Stomach (tissue), 9 donors: ENCODE results near the gene RFX4. TPM values are rescaled to one million over a fixed set of nuclear protein-coding genes. Genes with fewer than 3 reads are reported as not detected.
A peak's percentile ranks its signal among the peaks of the same experiment; 100 is the strongest.

Experiments used
- DNase-seq, 2 donors: peaks; one replicate each; pipeline versions ENCODE4 v3.0.0 to v3.0.0-alpha.2; 2013 to 2019
- H3K27ac ChIP-seq, 5 donors: fragments of 200-600 bp in 4 of 5; sonication (generic) in 4 of 5; one replicate each; pipeline ENCODE4 v1.5.1; 2013 to 2019; ENCODE audit warnings: mild to moderate bottlenecking in 1 of 5, moderate library complexity in 1 of 5
- H3K27me3 ChIP-seq, 3 donors: fragments of 200-600 bp; sonication (generic); one replicate each; pipeline ENCODE4 v1.5.1; 2017 to 2019; ENCODE audit warnings: mixed run types in 1 of 3
- H3K36me3 ChIP-seq, 4 donors: fragments of 200-600 bp; sonication (generic); 1 replicate in 3 of 4; 2 replicates in 1 of 4; pipeline ENCODE4 v1.5.1; 2016 to 2019
- H3K4me1 ChIP-seq, 4 donors: fragments of 200-600 bp; sonication (generic); one replicate each; pipeline ENCODE4 v1.5.1; 2016 to 2019
- H3K4me3 ChIP-seq, 4 donors: fragments of 200-600 bp; sonication (generic) in 3 of 4; one replicate each; pipeline ENCODE4 v1.5.1; 2016 to 2019; ENCODE audit warnings: mild to moderate bottlenecking in 1 of 4
- H3K9me3 ChIP-seq, 4 donors: fragments of 200-600 bp; sonication (generic); one replicate each; pipeline ENCODE4 v1.5.1; 2016 to 2019
- EP300 ChIP-seq: sonication (generic); formaldehyde crosslinking; IDR thresholded peaks from one replicate; pipeline ENCODE4 v1.6.1; 2017; ENCODE audit warnings: antibody characterized with exemption
- POLR2A ChIP-seq, 4 donors: fragments of 450-650 bp; IDR thresholded peaks; one replicate each; pipeline ENCODE4 v1.6.1; 2016; ENCODE audit warnings: antibody characterized with exemption in 4 of 4, control low read depth in 2 of 4, mild to moderate bottlenecking in 1 of 4, moderate library complexity in 1 of 4
- POLR2AphosphoS5 ChIP-seq, 3 donors: sonication (generic); formaldehyde crosslinking; IDR thresholded peaks; one replicate each; pipeline ENCODE4 v1.6.1; 2016; ENCODE audit warnings: antibody characterized with exemption in 3 of 3
- WGBS, 5 donors: extraction: QIAGEN DNeasy Blood & Tissue Kit in 3 of 5; methylation state at CpG; one replicate each; pipeline versions ENCODE4 v1.1.5 to v1.1.7; 2013 to 2018; 5-methylcytosine and 5-hydroxymethylcytosine counted together
- intact Hi-C: fragments of 100-400 bp; cut with DNase I; formaldehyde crosslinking; loops from one replicate; pipeline ENCODE4 v1.15.1; 2023; ENCODE audit warnings: low total_unique reads
- polyA plus RNA-seq, 3 donors: library from polyadenylated mRNA; stranded (reverse); fragments of 200-250 nt; gene quantifications; one replicate each; pipeline ENCODE4 v1.2.3, GENCODE V29; 2013
- total RNA-seq, 5 donors: library from RNA; depleted of rRNA; stranded (reverse); fragments of >200 nt; gene quantifications; one replicate each; pipeline versions ENCODE4 v1.1.0 to v1.2.3, GENCODE V29; 2014 to 2016
- TF ChIP-seq, protein P1 (sequence below), 7 experiments: fragments of 450-650 bp in 4 of 7; fragments of 200-600 bp in 3 of 7; sonication (generic) in 3 of 7; IDR thresholded peaks; one replicate each; pipeline ENCODE4 v1.5.1; 2016 to 2019; ENCODE audit warnings: antibody characterized with exemption in 7 of 7, control low read depth in 2 of 7, mild to moderate bottlenecking in 1 of 7
- donor health status: healthy with polysubstance abuse.
- donor health status: Bipolar disorder and iron deficiency.
- donor health status: healthy.

The RFX4 gene
- total and polyA plus RNA-seq, 8 donors, result not detected

DNA sequence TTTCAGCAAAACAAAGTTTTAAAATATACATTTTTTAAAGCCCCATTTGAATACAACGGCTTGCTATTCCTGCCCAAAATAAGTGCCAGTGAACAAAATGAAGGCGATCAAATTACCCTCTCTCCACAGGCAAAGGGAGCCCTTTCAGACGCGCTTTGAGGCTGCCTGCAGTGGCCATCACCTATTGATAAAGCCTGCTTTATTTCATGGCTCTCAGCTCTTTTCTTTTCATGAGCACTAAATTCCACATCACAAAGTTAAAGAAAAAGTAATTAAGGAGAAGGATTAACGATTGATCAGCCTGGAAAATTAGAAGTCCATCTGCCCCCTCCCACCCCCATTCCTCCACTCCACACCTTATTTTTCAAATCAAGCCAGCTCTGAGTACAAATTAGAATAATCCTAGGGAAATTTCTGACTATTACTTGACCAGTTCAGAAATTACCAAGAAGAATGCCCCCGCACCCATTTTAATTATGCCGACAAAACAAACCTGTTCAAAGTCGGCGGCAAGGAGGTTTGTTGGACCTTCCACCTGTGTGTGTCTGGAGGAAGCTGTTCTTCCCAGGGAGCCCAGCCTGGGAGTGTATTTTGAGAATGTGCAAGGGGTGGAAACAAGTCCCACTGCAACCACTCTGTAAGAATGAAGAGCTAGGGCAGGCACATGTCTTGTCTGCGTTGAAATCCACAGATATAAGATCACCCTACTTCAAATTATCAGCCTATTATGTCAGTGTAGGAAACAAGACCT lies 127.5 kb downstream of the RFX4 start:
- intact Hi-C loops, result no loop called here
- Histone ChIP-seq H3K4me3 (no peak overlapping the region), H3K36me3 (no peaks in the 10 kb centered on the region), H3K27ac (no peak overlapping the region), H3K9me3 (no peaks in the 10 kb centered on the region), H3K27me3 (peaks cover 0 to 12% (median 0%) of the 10 kb centered on the region in 3 donors), H3K4me1 (no peaks in the 10 kb centered on the region)
- 55 to 64% (median 59%) methylated on average over 10 of the region's 10 CpGs for WGBS, 5 donors
- no peak for DNase-seq
- TF ChIP-seq, protein P1, sequence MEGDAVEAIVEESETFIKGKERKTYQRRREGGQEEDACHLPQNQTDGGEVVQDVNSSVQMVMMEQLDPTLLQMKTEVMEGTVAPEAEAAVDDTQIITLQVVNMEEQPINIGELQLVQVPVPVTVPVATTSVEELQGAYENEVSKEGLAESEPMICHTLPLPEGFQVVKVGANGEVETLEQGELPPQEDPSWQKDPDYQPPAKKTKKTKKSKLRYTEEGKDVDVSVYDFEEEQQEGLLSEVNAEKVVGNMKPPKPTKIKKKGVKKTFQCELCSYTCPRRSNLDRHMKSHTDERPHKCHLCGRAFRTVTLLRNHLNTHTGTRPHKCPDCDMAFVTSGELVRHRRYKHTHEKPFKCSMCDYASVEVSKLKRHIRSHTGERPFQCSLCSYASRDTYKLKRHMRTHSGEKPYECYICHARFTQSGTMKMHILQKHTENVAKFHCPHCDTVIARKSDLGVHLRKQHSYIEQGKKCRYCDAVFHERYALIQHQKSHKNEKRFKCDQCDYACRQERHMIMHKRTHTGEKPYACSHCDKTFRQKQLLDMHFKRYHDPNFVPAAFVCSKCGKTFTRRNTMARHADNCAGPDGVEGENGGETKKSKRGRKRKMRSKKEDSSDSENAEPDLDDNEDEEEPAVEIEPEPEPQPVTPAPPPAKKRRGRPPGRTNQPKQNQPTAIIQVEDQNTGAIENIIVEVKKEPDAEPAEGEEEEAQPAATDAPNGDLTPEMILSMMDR (IDR thresholded peaks at IDR 0.05), result no peak
- no peak for TF ChIP-seq EP300
- no peak for TF ChIP-seq POLR2AphosphoS5 (IDR thresholded peaks at IDR 0.05)
- no peak for TF ChIP-seq POLR2A (IDR thresholded peaks at IDR 0.05)

DNA sequence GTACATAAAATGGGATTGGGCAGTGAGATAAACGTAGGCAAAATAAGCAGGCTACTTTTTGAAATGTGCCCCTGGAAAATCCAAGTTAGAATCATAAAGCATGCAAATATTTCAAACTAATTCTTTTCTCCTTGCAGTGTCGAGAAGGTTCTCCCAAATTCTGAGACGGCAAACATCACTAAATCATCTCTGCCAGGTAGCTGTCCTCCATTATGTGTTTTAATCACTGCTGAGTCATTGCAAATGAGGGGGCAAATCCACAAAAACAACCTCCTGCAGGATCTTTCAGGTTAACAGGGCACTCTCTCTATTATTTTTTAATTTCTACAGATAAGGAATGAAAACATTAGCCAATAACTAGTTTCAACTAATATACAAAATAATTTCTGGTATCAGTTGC lies 128.5 kb downstream of the RFX4 start:
- 46 to 69% (median 54%) methylated on average over 3 of the region's 3 CpGs for WGBS, 5 donors
- Histone ChIP-seq H3K9me3 (no peaks in the 10 kb centered on the region), H3K27me3 (peaks cover 0 to 12% (median 0%) of the 10 kb centered on the region in 3 donors), H3K4me1 (no peaks in the 10 kb centered on the region), H3K27ac (no peak overlapping the region), H3K36me3 (no peaks in the 10 kb centered on the region), H3K4me3 (no peak overlapping the region)
- intact Hi-C loops, result no loop called here
- DNase-seq, result no peak
- no peak for TF ChIP-seq EP300
- TF ChIP-seq, protein P1 (IDR thresholded peaks at IDR 0.05), result no peak
- no peak for TF ChIP-seq POLR2A (IDR thresholded peaks at IDR 0.05)
- no peak for TF ChIP-seq POLR2AphosphoS5 (IDR thresholded peaks at IDR 0.05)

DNA sequence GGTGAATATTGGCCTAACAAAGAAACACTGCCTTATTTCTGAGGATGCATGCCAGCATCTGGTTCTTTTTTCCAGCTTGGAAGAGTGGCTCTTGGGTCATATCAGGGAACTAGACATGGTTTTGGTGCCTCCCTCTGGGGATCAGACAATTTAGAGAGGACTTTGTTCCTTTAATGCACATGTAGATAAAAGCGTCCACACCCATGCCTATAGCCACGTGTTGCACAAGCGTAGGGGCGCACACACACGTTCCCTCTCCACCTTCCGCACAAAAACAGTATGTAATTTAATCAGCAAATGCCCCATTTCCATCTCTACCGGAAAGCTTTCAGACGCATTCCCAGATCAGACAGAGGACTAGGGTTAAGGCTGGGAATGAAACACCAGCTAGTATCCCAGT lies 130.0 kb downstream of the RFX4 start:
- TF ChIP-seq, protein P1 (IDR thresholded peaks at IDR 0.05), result no peak

DNA sequence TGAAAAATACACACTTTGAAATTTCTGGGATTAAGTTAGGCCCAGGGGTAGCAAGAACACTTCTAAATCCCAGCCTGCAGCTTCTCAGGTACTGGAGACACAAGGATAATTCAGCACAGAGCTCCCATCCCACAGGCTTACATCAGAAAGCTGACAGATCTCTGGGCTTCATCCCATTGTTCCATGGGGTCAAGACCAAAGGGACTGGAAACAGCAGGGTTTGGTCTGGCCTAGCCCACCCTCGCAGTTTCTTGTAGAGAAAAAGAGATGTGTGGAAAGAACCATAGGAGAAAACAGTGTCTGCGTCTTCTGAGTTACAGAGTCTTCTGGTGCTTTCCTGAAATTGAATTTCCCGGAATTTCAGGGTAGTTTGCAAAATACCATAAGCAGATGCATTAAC lies 132.1 kb downstream of the RFX4 start:
- DNase-seq, result no peak
- intact Hi-C loops, result no loop called here

More for the DNA sequence above, 130.0 kb downstream of the RFX4 start:
- H3K4me3 ChIP-seq, result no peak overlapping the region
- no peaks in the 10 kb centered on the region for H3K9me3 ChIP-seq
- intact Hi-C loops, result no loop called here
- no peak overlapping the region for H3K27ac ChIP-seq
- no peaks in the 10 kb centered on the region for H3K36me3 ChIP-seq
- DNase-seq, result peak in 1 of 2 donors; percentile 14
- WGBS, 5 donors, result 44 to 64% (median 58%) methylated on average over 8 of the region's 8 CpGs
- H3K4me1 ChIP-seq, result no peaks in the 10 kb centered on the region
- peaks cover 0 to 12% (median 0%) of the 10 kb centered on the region in 3 donors for H3K27me3 ChIP-seq

More for the DNA sequence above, 132.1 kb downstream of the RFX4 start:
- Histone ChIP-seq H3K9me3 (no peaks in the 10 kb centered on the region), H3K27me3 (peaks cover 0 to 12% (median 0%) of the 10 kb centered on the region in 3 donors), H3K27ac (no peak overlapping the region), H3K36me3 (no peaks in the 10 kb centered on the region), H3K4me3 (no peak overlapping the region), H3K4me1 (no peaks in the 10 kb centered on the region)
- TF ChIP-seq POLR2AphosphoS5 (IDR thresholded peaks at IDR 0.05), result no peak
- TF ChIP-seq EP300, result no peak
- TF ChIP-seq, protein P1 (IDR thresholded peaks at IDR 0.05), result no peak
- TF ChIP-seq POLR2A (IDR thresholded peaks at IDR 0.05), result no peak
- 87 to 99% (median 90%) methylated on average over 3 of the region's 3 CpGs for WGBS, 5 donors
